GM12878 (cell line): ENCODE data around the gene PRPF6. TPM values are rescaled to one million over a fixed set of nuclear protein-coding genes. Genes with fewer than 3 reads are reported as not detected.

Experiments
- CBX5 ChIP-seq: sonication (generic); IDR thresholded peaks from 2 replicates; pipeline ENCODE4 v1.6.1; 2016; ENCODE audit warnings: low read depth, moderate library complexity, mild to moderate bottlenecking, inconsistent platforms
- CHD2 ChIP-seq: IDR thresholded peaks from 2 replicates; pipeline ENCODE4 v1.6.1; 2011; ENCODE audit warnings: low read depth, low read length, improper control_type of control experiment, borderline replicate concordance
- ELK1 ChIP-seq: IDR thresholded peaks from 2 replicates; pipeline ENCODE4 v1.6.1; 2012; ENCODE audit warnings: low read depth, low read length, improper control_type of control experiment
- HDAC6 ChIP-seq: fragments of 200-600 bp; sonication (generic); IDR thresholded peaks from one replicate; pipeline ENCODE4 v1.8.0; 2017; ENCODE audit warnings: antibody characterized with exemption; ENCODE audit not compliant: unreplicated experiment
- HDGF ChIP-seq: fragments of 450-650 bp; IDR thresholded peaks from 2 replicates; pipeline ENCODE4 v1.6.1; 2016; ENCODE audit warnings: antibody characterized with exemption
- IKZF1 ChIP-seq: fragments of 450-650 bp; conservative IDR thresholded peaks from 2 replicates; pipeline ENCODE4 v1.6.1; 2017; ENCODE audit warnings: antibody characterized with exemption, mild to moderate bottlenecking
- IKZF2 ChIP-seq, 2 experiments: fragments of 450-650 bp; IDR thresholded peaks; 2 replicates each; pipeline ENCODE4 v1.6.1; 2017; ENCODE audit warnings: mild to moderate bottlenecking in 2 of 2, moderate library complexity in 2 of 2
- IRF4 ChIP-seq: IDR thresholded peaks from 2 replicates; pipeline ENCODE4 v1.6.1; 2011; ENCODE audit warnings: low read depth, low read length
- MAX ChIP-seq: IDR thresholded peaks from 2 replicates; pipeline ENCODE4 v1.6.1; 2012; ENCODE audit warnings: low read depth, low read length, improper control_type of control experiment
- MEF2B ChIP-seq: fragments of 450-650 bp; IDR thresholded peaks from 2 replicates; pipeline ENCODE4 v1.6.1; 2018; ENCODE audit warnings: mild to moderate bottlenecking, moderate library complexity; ENCODE audit not compliant: partially characterized antibody, poor library complexity, severe bottlenecking
- NFIC ChIP-seq: IDR thresholded peaks from 2 replicates; pipeline ENCODE4 v1.6.1; 2012; ENCODE audit warnings: low read depth, mild to moderate bottlenecking, inconsistent platforms, low read length, moderate library complexity
- NFXL1 ChIP-seq: fragments of 450-650 bp; IDR thresholded peaks from 2 replicates; pipeline ENCODE4 v1.6.1; 2017; ENCODE audit warnings: antibody characterized with exemption, mild to moderate bottlenecking, borderline replicate concordance
- NR2C1 ChIP-seq: fragments of 450-650 bp; IDR thresholded peaks from 2 replicates; pipeline ENCODE4 v1.6.1; 2017; ENCODE audit warnings: antibody characterized with exemption, mild to moderate bottlenecking, moderate library complexity
- PAX5 ChIP-seq: IDR thresholded peaks from 2 replicates; pipeline ENCODE4 v1.6.1; 2011; ENCODE audit warnings: low read depth, low read length, borderline replicate concordance
- RUNX3 ChIP-seq: IDR thresholded peaks from 2 replicates; pipeline ENCODE4 v1.6.1; 2012; ENCODE audit warnings: low read length, inconsistent platforms
- SMC3 ChIP-seq: IDR thresholded peaks from 2 replicates; pipeline ENCODE4 v1.6.1; 2011; ENCODE audit warnings: low read length, improper control_type of control experiment, borderline replicate concordance
- STAT1 ChIP-seq: fragments of 450-650 bp; conservative IDR thresholded peaks from 2 replicates; pipeline ENCODE4 v1.6.1; 2014; ENCODE audit warnings: antibody characterized with exemption, mild to moderate bottlenecking
- TARDBP ChIP-seq: IDR thresholded peaks from 2 replicates; pipeline ENCODE4 v1.6.1; 2016; ENCODE audit warnings: borderline replicate concordance
- TCF12 ChIP-seq: IDR thresholded peaks from 2 replicates; pipeline ENCODE4 v1.6.1; 2011; ENCODE audit warnings: low read depth, mild to moderate bottlenecking, low read length
- TCF3 ChIP-seq: IDR thresholded peaks from 2 replicates; pipeline ENCODE4 v1.6.1; 2012; ENCODE audit warnings: low read depth, mild to moderate bottlenecking, low read length, borderline replicate concordance; ENCODE audit not compliant: insufficient read depth
- WRNIP1 ChIP-seq: IDR thresholded peaks from 2 replicates; pipeline ENCODE4 v1.6.1; 2011; ENCODE audit warnings: low read depth, low read length, improper control_type of control experiment, borderline replicate concordance
- ZBTB33 ChIP-seq: fragments of 450-650 bp; IDR thresholded peaks from 2 replicates; pipeline ENCODE4 v1.6.1; 2017; ENCODE audit warnings: mild to moderate bottlenecking
- ZNF207 ChIP-seq: fragments of 450-650 bp; IDR thresholded peaks from 2 replicates; pipeline ENCODE4 v1.6.1; 2014; ENCODE audit warnings: antibody characterized with exemption, mild to moderate bottlenecking, borderline replicate concordance
- ZNF217 ChIP-seq: fragments of 450-650 bp; IDR thresholded peaks from 2 replicates; pipeline ENCODE4 v1.6.1; 2017; ENCODE audit warnings: antibody characterized with exemption, mild to moderate bottlenecking
- ZSCAN29 ChIP-seq: fragments of 450-650 bp; IDR thresholded peaks from 2 replicates; pipeline ENCODE4 v1.6.1; 2017; ENCODE audit warnings: mild to moderate bottlenecking, moderate library complexity
- polyA plus RNA-seq, 11 experiments: library from polyadenylated mRNA; depleted of rRNA in 4 of 11; unstranded in 6 of 11; stranded (reverse) in 5 of 11; fragments of >200 nt; fragmentation: Nextera tagmentation in 4 of 11; fragmentation: Illumina TruSeq in 1 of 11; extraction: Ambion mirVana in 4 of 11; extraction: Trizol in 1 of 11; gene quantifications; 1 replicate in 1 of 11; 2 replicates in 10 of 11; pipeline versions ENCODE4 v1.2.1 to v1.2.3, GENCODE V29; 2011 to 2016; ENCODE audit warnings: inconsistent platforms in 2 of 11, missing spikeins in 2 of 11, low read depth in 1 of 11
- total RNA-seq, 4 experiments: library from RNA; depleted of rRNA in 3 of 4; stranded (reverse); fragments of >200 nt in 3 of 4; fragmentation: Illumina TruSeq in 1 of 4; extraction: Trizol in 1 of 4; gene quantifications; 2 replicates each; pipeline versions ENCODE4 v1.2.1 to v1.2.3, GENCODE V29; 2013 to 2021
- TF ChIP-seq, protein P1 (sequence below): fragments of 450-650 bp; IDR thresholded peaks from 2 replicates; pipeline ENCODE4 v1.6.1; 2018; ENCODE audit warnings: borderline replicate concordance, mild to moderate bottlenecking; ENCODE audit not compliant: partially characterized antibody

The PRPF6 gene
- total and polyA plus RNA-seq, 10 of the 15 experiments (the other 5 are each of a cell fraction or from before 2014, with no cell fraction given) = 5.0 to 102 (median 71.3) TPM

- TF ChIP-seq HDGF (peak; percentile 85; the same call in 1 of the 2 replicates), ZNF217 (no peak), WRNIP1 (0 out of 2 replicates have a peak, but pooled peaks have one; percentile 42), ZNF207 (peak; percentile 23; the same call in 1 of the 2 replicates), MAX (peak; percentile 45; the same call in 1 of the 2 replicates), IKZF2 (IDR thresholded peaks at IDR 0.05) (peak; percentile 37 to 38; a peak in 2 of 4 replicates), NFIC (no peak), ELK1 (no peak), PAX5 (peak; percentile 53; the same call in 1 of the 2 replicates), CHD2 (peak; percentile 91), TCF12 (peak; percentile 86), NR2C1 (0 out of 2 replicates have a peak, but pooled peaks have one; percentile 29), ZBTB33 (no peak), TARDBP (peak; percentile 28; the same call in 1 of the 2 replicates), IKZF1 (peak; percentile 77), NFXL1 (no peak), CBX5 (no peak), SMC3 (peak; percentile 69), ZSCAN29 (peak; percentile 36; the same call in 1 of the 2 replicates), IRF4 (peak; percentile 66; the same call in 1 of the 2 replicates), STAT1 (no peak; the same call in 1 of the 2 replicates), TCF3 (peak; percentile 87), RUNX3 (peak; percentile 57; the same call in 1 of the 2 replicates), HDAC6 (no peak), MEF2B (peak; percentile 82)
- TF ChIP-seq, protein P1, sequence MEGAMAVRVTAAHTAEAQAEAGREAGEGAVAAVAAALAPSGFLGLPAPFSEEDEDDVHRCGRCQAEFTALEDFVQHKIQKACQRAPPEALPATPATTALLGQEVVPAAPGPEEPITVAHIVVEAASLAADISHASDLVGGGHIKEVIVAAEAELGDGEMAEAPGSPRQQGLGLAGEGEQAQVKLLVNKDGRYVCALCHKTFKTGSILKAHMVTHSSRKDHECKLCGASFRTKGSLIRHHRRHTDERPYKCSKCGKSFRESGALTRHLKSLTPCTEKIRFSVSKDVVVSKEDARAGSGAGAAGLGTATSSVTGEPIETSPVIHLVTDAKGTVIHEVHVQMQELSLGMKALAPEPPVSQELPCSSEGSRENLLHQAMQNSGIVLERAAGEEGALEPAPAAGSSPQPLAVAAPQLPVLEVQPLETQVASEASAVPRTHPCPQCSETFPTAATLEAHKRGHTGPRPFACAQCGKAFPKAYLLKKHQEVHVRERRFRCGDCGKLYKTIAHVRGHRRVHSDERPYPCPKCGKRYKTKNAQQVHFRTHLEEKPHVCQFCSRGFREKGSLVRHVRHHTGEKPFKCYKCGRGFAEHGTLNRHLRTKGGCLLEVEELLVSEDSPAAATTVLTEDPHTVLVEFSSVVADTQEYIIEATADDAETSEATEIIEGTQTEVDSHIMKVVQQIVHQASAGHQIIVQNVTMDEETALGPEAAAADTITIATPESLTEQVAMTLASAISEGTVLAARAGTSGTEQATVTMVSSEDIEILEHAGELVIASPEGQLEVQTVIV = no peak
Observed at GRCh38 chr20:64057628-64058498, 76.9 kb downstream of the PRPF6 start (continued).
